Measurements from ENCODE around the gene RIPK1.
"Not testable (repeated sequence)": the region's sequence is repeated elsewhere in the genome, so short reads cannot be mapped to it uniquely, and the experiment has no call there.

RIPK1 gene

GRCh38 chr6:3046295-3046694 is 22.0 kb upstream of the RIPK1 start:
- DNase-seq: no peak

GRCh38 chr6:3048009-3048408 is 20.3 kb upstream of the RIPK1 start:
- not testable (repeated sequence) for DNase-seq

- no peak for DNase-seq
These were observed 15.6 kb upstream of the RIPK1 start for GRCh38 chr6:3052481-3053230.

GRCh38 chr6:3053231-3053508 is 15.1 kb upstream of the RIPK1 start:
- DNase-seq: no peak

- not testable (repeated sequence) for DNase-seq
These were observed 13.8 kb upstream of the RIPK1 start for GRCh38 chr6:3054229-3055157.

- not testable (repeated sequence) for DNase-seq
These were observed 13.2 kb upstream of the RIPK1 start for GRCh38 chr6:3055158-3055499.

GRCh38 chr6:3057063-3057770 is 11.1 kb upstream of the RIPK1 start:
- no peak for DNase-seq

- no peak for DNase-seq
These were observed 9.3 kb upstream of the RIPK1 start for GRCh38 chr6:3058957-3059356.

GRCh38 chr6:3060092-3060491 is 8.2 kb upstream of the RIPK1 start:
- not testable (repeated sequence) for DNase-seq

GRCh38 chr6:3061501-3061941 is 6.8 kb upstream of the RIPK1 start:
- DNase-seq: no peak

- DNase-seq: not testable (repeated sequence)
These were observed 5.0 kb upstream of the RIPK1 start for GRCh38 chr6:3063340-3063732.

GRCh38 chr6:3063733-3064700 is 4.3 kb upstream of the RIPK1 start:
- DNase-seq: peak; percentile 85

GRCh38 chr6:3071568-3071967 is 3.3 kb downstream of the RIPK1 start:
- DNase-seq: no peak

GRCh38 chr6:3072798-3073197 is 4.5 kb downstream of the RIPK1 start:
- DNase-seq: no peak

GRCh38 chr6:3073382-3073781 is 5.1 kb downstream of the RIPK1 start:
- DNase-seq: no peak

GRCh38 chr6:3075772-3076113 is 7.4 kb downstream of the RIPK1 start:
- no peak for DNase-seq

GRCh38 chr6:3076320-3076719 is 8.0 kb downstream of the RIPK1 start:
- no peak for DNase-seq

GRCh38 chr6:3077430-3077829 is 9.1 kb downstream of the RIPK1 start:
- DNase-seq: no peak

GRCh38 chr6:3078952-3079351 is 10.7 kb downstream of the RIPK1 start:
- DNase-seq: not testable (repeated sequence)

- no peak for DNase-seq
These were observed 11.4 kb downstream of the RIPK1 start for GRCh38 chr6:3079682-3080081.

- DNase-seq: no peak
These were observed 13.7 kb downstream of the RIPK1 start for GRCh38 chr6:3081960-3082359.

GRCh38 chr6:3085074-3085473 is 16.8 kb downstream of the RIPK1 start:
- no peak for DNase-seq
